Duodenal mucosa (tissue), 2 donors: ENCODE data around the gene HOXA6.

Experiments
- H3K27ac ChIP-seq: one replicate; pipeline ENCODE4 v1.7.0; 2013; ENCODE audit warnings: low read depth, low read length
- H3K27me3 ChIP-seq, 2 donors: one replicate each; pipeline ENCODE4 v1.7.0; 2013; ENCODE audit warnings: low read length in 2 of 2, control low read depth in 1 of 2; ENCODE audit not compliant: insufficient read depth in 2 of 2, control insufficient read depth in 1 of 2
- H3K36me3 ChIP-seq, 2 donors: one replicate each; pipeline ENCODE4 v1.7.0; 2013; ENCODE audit warnings: low read length in 2 of 2, control low read depth in 1 of 2; ENCODE audit not compliant: insufficient read depth in 2 of 2, control insufficient read depth in 1 of 2
- H3K4me1 ChIP-seq, 2 donors: one replicate each; pipeline ENCODE4 v1.7.0; 2013; ENCODE audit warnings: low read length in 2 of 2, control low read depth in 1 of 2; ENCODE audit not compliant: insufficient read depth in 2 of 2, control insufficient read depth in 1 of 2
- H3K4me3 ChIP-seq, 2 donors: one replicate each; pipeline ENCODE4 v1.7.0; 2013; ENCODE audit warnings: low read length in 2 of 2, low read depth in 1 of 2
- H3K9ac ChIP-seq, 2 donors: one replicate each; pipeline ENCODE4 v1.7.0; 2013; ENCODE audit warnings: low read length in 2 of 2, low read depth in 1 of 2
- H3K9me3 ChIP-seq, 2 donors: one replicate each; pipeline ENCODE4 v1.7.0; 2013; ENCODE audit warnings: low read length in 2 of 2, control low read depth in 1 of 2; ENCODE audit not compliant: control insufficient read depth in 1 of 2

HOXA6 gene

DNA sequence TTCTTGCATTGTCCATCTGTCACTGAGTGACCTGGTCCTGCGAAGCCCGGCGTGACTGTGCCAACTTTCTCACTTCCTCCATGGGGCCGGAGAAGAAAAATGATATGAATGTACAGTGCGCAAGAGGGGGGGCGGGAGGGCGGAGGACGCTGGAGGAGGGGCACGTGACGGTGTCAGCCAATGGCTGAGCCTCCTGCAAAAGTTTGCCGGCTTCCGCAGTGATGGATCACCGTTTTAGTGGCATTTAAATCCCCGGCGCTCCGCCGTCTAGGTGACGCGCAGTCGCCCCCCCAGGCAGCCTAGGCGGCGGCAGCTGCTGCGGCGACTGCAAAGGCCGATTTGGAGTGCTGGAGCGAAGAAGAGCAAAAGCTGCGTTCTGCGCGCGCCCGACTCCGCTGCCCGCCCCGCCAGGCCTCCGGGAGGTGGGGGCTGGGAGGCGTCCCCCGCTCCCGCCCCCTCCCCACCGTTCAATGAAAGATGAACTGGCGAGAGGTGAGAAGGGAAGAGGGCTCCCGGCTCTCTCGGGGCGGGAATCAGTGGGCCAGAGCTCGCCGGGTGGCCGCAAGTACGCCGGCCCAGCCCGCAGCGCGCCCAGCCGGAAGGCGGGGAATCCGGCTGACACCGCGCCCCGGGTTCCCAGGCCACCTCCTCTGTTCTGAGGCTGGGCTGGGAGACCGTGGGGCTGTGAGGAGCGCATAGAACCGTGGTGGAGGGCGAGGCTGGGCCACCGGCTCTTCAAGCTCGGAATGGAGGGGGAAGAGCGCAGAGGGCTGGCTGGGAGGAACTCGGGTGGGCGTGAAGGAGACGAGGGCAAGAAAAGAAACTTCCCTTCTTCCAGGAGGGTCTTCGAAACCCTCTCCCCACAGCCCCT, 51.4 kb downstream of the HOXA6 start, which contains the start of gene HOXA1:
TSS of gene HOXA1 (minus strand) at position 104 of the 871 bp plus-strand sequence. CDS start at position 16, 88 bp downstream.
- peak within 1 kb of the TSS; percentile 71 to 84 for H3K9ac ChIP-seq
- peaks cover 0 to 3% of the 10 kb centered on the region in 2 donors for H3K36me3 ChIP-seq

More for the DNA sequence above, 51.4 kb downstream of the HOXA6 start, which contains the start of gene HOXA1:
- Histone ChIP-seq H3K27me3 (peaks cover 60 to 82% of the 10 kb centered on the region in 2 donors), H3K4me3 (peak within 1 kb of the TSS; percentile 78 to 87), H3K9me3 (no peaks in the 10 kb centered on the region), H3K27ac (peak within 1 kb of the TSS; percentile 85), H3K4me1 (peaks cover 17 to 35% of the 10 kb centered on the region in 2 donors)
